Immature natural killer cell (primary cell): ENCODE results near the gene WDR6. TPM values are rescaled to one million over a fixed set of nuclear protein-coding genes. Genes with fewer than 3 reads are reported as not detected.

Experiments used
- DNase-seq, 3 donors: peaks; one replicate each; pipeline ENCODE4 v3.0.0; 2022; ENCODE audit warnings: mixed read lengths in 1 of 3
- H3K27ac Mint-ChIP-seq, 6 donors: one replicate each; pipeline ENCODE4 v1.8.0; 2020; ENCODE audit warnings: mixed read lengths in 6 of 6, mild to moderate bottlenecking in 5 of 6, inconsistent platforms in 4 of 6, moderate library complexity in 3 of 6
- H3K27me3 Mint-ChIP-seq, 3 donors: one replicate each; pipeline ENCODE4 v1.8.0; 2020 to 2021; ENCODE audit warnings: low read depth in 3 of 3, mild to moderate bottlenecking in 3 of 3, mixed read lengths in 3 of 3, moderate library complexity in 3 of 3, inconsistent platforms in 1 of 3
- H3K36me3 Mint-ChIP-seq, 3 donors: one replicate each; pipeline ENCODE4 v1.8.0; 2020; ENCODE audit warnings: mixed read lengths in 3 of 3, inconsistent platforms in 2 of 3, mild to moderate bottlenecking in 2 of 3
- H3K4me1 Mint-ChIP-seq, 2 donors: one replicate each; pipeline ENCODE4 v1.8.0; 2020; ENCODE audit warnings: inconsistent platforms in 2 of 2, mild to moderate bottlenecking in 2 of 2, mixed read lengths in 2 of 2, moderate library complexity in 1 of 2
- H3K4me3 Mint-ChIP-seq, 5 donors: one replicate each; pipeline ENCODE4 v1.8.0; 2020; ENCODE audit warnings: mild to moderate bottlenecking in 5 of 5, mixed read lengths in 5 of 5, inconsistent platforms in 3 of 5, moderate library complexity in 3 of 5
- H3K9me3 Mint-ChIP-seq, 6 donors: one replicate each; pipeline ENCODE4 v1.8.0; 2020; ENCODE audit warnings: mild to moderate bottlenecking in 6 of 6, mixed read lengths in 6 of 6, inconsistent platforms in 4 of 6, moderate library complexity in 3 of 6
- polyA plus RNA-seq, 3 donors: library from polyadenylated mRNA; unstranded; fragments of 300-500 nt; fragmentation: Illumina TruSeq; gene quantifications; one replicate each; pipeline ENCODE4 v1.2.3, GENCODE V29; 2021

The WDR6 gene
- polyA plus RNA-seq, 3 donors from 2014 or later, result 56.8 to 114 (median 70.6) TPM

GRCh38 chr3:49021813-49022687 is 14.9 kb downstream of the WDR6 start, which contains the start of gene NDUFAF3:
TSS of gene NDUFAF3 (plus strand) at chr3:49022121. CDS start at chr3:49022145, 24 bp downstream.
- peaks cover 6 to 16% (median 6%) of the 10 kb centered on the region in 3 donors for H3K27me3 Mint-ChIP-seq
- peaks cover 40 to 47% of the 10 kb centered on the region in 2 donors for H3K4me1 Mint-ChIP-seq
- no peaks in the 10 kb centered on the region for H3K9me3 Mint-ChIP-seq

GRCh38 chr3:49022688-49023171 is 15.5 kb downstream of the WDR6 start:
- no peak for DNase-seq
- Mint-ChIP-seq H3K9me3 (no peaks in the 10 kb centered on the region), H3K27me3 (peaks cover 5 to 16% (median 6%) of the 10 kb centered on the region in 3 donors), H3K27ac (peak overlapping the region; percentile 91 to 98 (median 96)), H3K36me3 (peaks cover 0 to 14% (median 0%) of the 10 kb centered on the region in 3 donors), H3K4me1 (peaks cover 44 to 47% of the 10 kb centered on the region in 2 donors), H3K4me3 (peak overlapping the region; percentile 91 to 97 (median 94))

More at GRCh38 chr3:49021813-49022687, 14.9 kb downstream of the WDR6 start, which contains the start of gene NDUFAF3:
- peak within 1 kb of the TSS; percentile 91 to 98 (median 96) for H3K27ac Mint-ChIP-seq
- peak; percentile 90 to 91 (median 91) for DNase-seq
- peak within 1 kb of the TSS; percentile 92 to 99 (median 97) for H3K4me3 Mint-ChIP-seq
- H3K36me3 Mint-ChIP-seq, result peaks cover 0 to 14% (median 0%) of the 10 kb centered on the region in 3 donors

- peaks cover 0 to 14% (median 0%) of the 10 kb centered on the region in 3 donors for H3K36me3 Mint-ChIP-seq
- peaks cover 49 to 54% of the 10 kb centered on the region in 2 donors for H3K4me1 Mint-ChIP-seq
- H3K4me3 Mint-ChIP-seq, result peak overlapping the region; percentile 33 to 97 (median 91)
- H3K27ac Mint-ChIP-seq, result peak overlapping the region in 5 of 6 donors; percentile 14 to 81 (median 32)
- no peaks in the 10 kb centered on the region for H3K9me3 Mint-ChIP-seq
- peaks cover 6 to 19% (median 8%) of the 10 kb centered on the region in 3 donors for H3K27me3 Mint-ChIP-seq
- no peak for DNase-seq
Measured at GRCh38 chr3:49023775-49024174, 16.6 kb downstream of the WDR6 start.

- peaks cover 0 to 14% (median 0%) of the 10 kb centered on the region in 3 donors for H3K36me3 Mint-ChIP-seq
- no peaks in the 10 kb centered on the region for H3K9me3 Mint-ChIP-seq
- H3K4me3 Mint-ChIP-seq, result peak overlapping the region in 1 of 5 donors; percentile 33
- peaks cover 53 to 58% of the 10 kb centered on the region in 2 donors for H3K4me1 Mint-ChIP-seq
- no peak for DNase-seq
- H3K27ac Mint-ChIP-seq, result peak overlapping the region in 1 of 6 donors; percentile 16
- peaks cover 11 to 23% (median 12%) of the 10 kb centered on the region in 3 donors for H3K27me3 Mint-ChIP-seq
Measured at GRCh38 chr3:49024449-49024848, 17.3 kb downstream of the WDR6 start.

GRCh38 chr3:49025005-49025792 is 18.0 kb downstream of the WDR6 start:
- no peaks in the 10 kb centered on the region for H3K9me3 Mint-ChIP-seq
- peaks cover 51 to 56% of the 10 kb centered on the region in 2 donors for H3K4me1 Mint-ChIP-seq
- H3K27me3 Mint-ChIP-seq, result peaks cover 11 to 24% (median 15%) of the 10 kb centered on the region in 3 donors
- peak overlapping the region in 2 of 5 donors; percentile 11 to 33 for H3K4me3 Mint-ChIP-seq
- H3K36me3 Mint-ChIP-seq, result peaks cover 0 to 14% (median 0%) of the 10 kb centered on the region in 3 donors
- peak overlapping the region in 3 of 6 donors; percentile 53 to 84 (median 67) for H3K27ac Mint-ChIP-seq
- no peak for DNase-seq

- H3K27ac Mint-ChIP-seq, result peak overlapping the region in 5 of 6 donors; percentile 34 to 84 (median 67)
- peak overlapping the region in 1 of 5 donors; percentile 11 for H3K4me3 Mint-ChIP-seq
- peaks cover 0 to 14% (median 0%) of the 10 kb centered on the region in 3 donors for H3K36me3 Mint-ChIP-seq
- H3K27me3 Mint-ChIP-seq, result peaks cover 11 to 22% (median 15%) of the 10 kb centered on the region in 3 donors
- peaks cover 46 to 53% of the 10 kb centered on the region in 2 donors for H3K4me1 Mint-ChIP-seq
- no peaks in the 10 kb centered on the region for H3K9me3 Mint-ChIP-seq
- no peak for DNase-seq
Measured at GRCh38 chr3:49025793-49026520, 18.8 kb downstream of the WDR6 start.

- no peak for DNase-seq
- Mint-ChIP-seq H3K36me3 (peaks cover 2 to 16% (median 3%) of the 10 kb centered on the region in 3 donors), H3K27me3 (peaks cover 7 to 17% (median 13%) of the 10 kb centered on the region in 3 donors), H3K4me1 (peaks cover 43 to 47% of the 10 kb centered on the region in 2 donors), H3K9me3 (no peaks in the 10 kb centered on the region), H3K27ac (peak overlapping the region in 4 of 6 donors; percentile 12 to 79 (median 50)), H3K4me3 (no peak overlapping the region)
Measured at GRCh38 chr3:49026536-49026935, 19.3 kb downstream of the WDR6 start.

- Mint-ChIP-seq H3K36me3 (peaks cover 4 to 26% (median 10%) of the 10 kb centered on the region in 3 donors), H3K27ac (peak overlapping the region in 5 of 6 donors; percentile 21 to 99 (median 97)), H3K9me3 (no peaks in the 10 kb centered on the region), H3K4me1 (peaks cover 39 to 43% of the 10 kb centered on the region in 2 donors), H3K4me3 (no peak overlapping the region), H3K27me3 (peaks cover 7 to 15% (median 13%) of the 10 kb centered on the region in 3 donors)
- DNase-seq, result no peak
Measured at GRCh38 chr3:49027634-49028033, 20.4 kb downstream of the WDR6 start.

- Mint-ChIP-seq H3K9me3 (no peaks in the 10 kb centered on the region), H3K36me3 (peaks cover 4 to 27% (median 10%) of the 10 kb centered on the region in 3 donors), H3K27ac (peak overlapping the region; percentile 91 to 99 (median 98)), H3K27me3 (peaks cover 5 to 14% (median 13%) of the 10 kb centered on the region in 3 donors), H3K4me3 (peak overlapping the region; percentile 84 to 94 (median 92)), H3K4me1 (peaks cover 33 to 36% of the 10 kb centered on the region in 2 donors)
- no peak for DNase-seq
Measured at GRCh38 chr3:49028298-49028672, 21.1 kb downstream of the WDR6 start.

GRCh38 chr3:49028673-49029562 is 21.7 kb downstream of the WDR6 start, which contains the start of gene IMPDH2:
TSS of gene IMPDH2 (minus strand) at chr3:49029398. CDS start at chr3:49029350, 48 bp downstream.
- Mint-ChIP-seq H3K27me3 (peaks cover 5 to 11% (median 11%) of the 10 kb centered on the region in 3 donors), H3K36me3 (peaks cover 4 to 25% (median 10%) of the 10 kb centered on the region in 3 donors), H3K9me3 (no peaks in the 10 kb centered on the region), H3K4me1 (peaks cover 29 to 35% of the 10 kb centered on the region in 2 donors), H3K27ac (peak within 1 kb of the TSS; percentile 91 to 99 (median 98)), H3K4me3 (peak within 1 kb of the TSS; percentile 84 to 94 (median 92))
- peak; percentile 94 to 95 (median 95) for DNase-seq

- no peaks in the 10 kb centered on the region for H3K9me3 Mint-ChIP-seq
- DNase-seq, result no peak
- H3K4me1 Mint-ChIP-seq, result peaks cover 25 to 35% of the 10 kb centered on the region in 2 donors
- H3K27me3 Mint-ChIP-seq, result peaks cover 5 to 11% (median 11%) of the 10 kb centered on the region in 3 donors
- H3K36me3 Mint-ChIP-seq, result peaks cover 4 to 21% (median 10%) of the 10 kb centered on the region in 3 donors
- peak overlapping the region; percentile 91 to 99 (median 98) for H3K27ac Mint-ChIP-seq
- H3K4me3 Mint-ChIP-seq, result peak overlapping the region; percentile 84 to 94 (median 92)
Measured at GRCh38 chr3:49029563-49029884, 22.3 kb downstream of the WDR6 start.
